ENCODE data around the gene U2AF2. TPM values are rescaled to one million over a fixed set of nuclear protein-coding genes. Genes with fewer than 3 reads are reported as not detected.

The U2AF2 gene
- total and polyA plus RNA-seq, 2 of the 4 experiments (the other 2 are of a cell fraction): 120 to 260 TPM

GRCh38 chr19:55687281-55688201 is 32.7 kb downstream of the U2AF2 start:
- POLR2A ChIA-PET (ENCODE audit: unreplicated experiment): no interaction called here
- peaks cover 63% of the 10 kb centered on the region for H3K36me3 ChIP-seq (ENCODE audit: control insufficient read depth, insufficient read depth, low read length)
- H3K27me3 ChIP-seq (ENCODE audit: control insufficient read depth, insufficient read depth, low read length): no peaks in the 10 kb centered on the region
- no peak overlapping the region for H3K9ac ChIP-seq (ENCODE audit: low read depth, low read length)
- H3K4ac ChIP-seq (ENCODE audit: low read depth, low read length): no peak overlapping the region
- H3K18ac ChIP-seq (ENCODE audit: low read depth, low read length): no peak overlapping the region
- peaks cover 4% of the 10 kb centered on the region; the same call in 1 of the 2 replicates for H3K9me1 ChIP-seq (ENCODE audit: insufficient read depth, low read length)
- H3K4me1 ChIP-seq (ENCODE audit: control insufficient read depth, insufficient read depth, low read length): no peaks in the 10 kb centered on the region
- H3K9me3 ChIP-seq (ENCODE audit: control insufficient read depth, insufficient read depth, low read length): no peaks in the 10 kb centered on the region
- intact Hi-C loops (cut with micrococcal nuclease): no loop called here
- H4K91ac ChIP-seq (ENCODE audit: insufficient read depth, low read depth, low read length): no peak overlapping the region
- no peak overlapping the region for H4K5ac ChIP-seq (ENCODE audit: low read depth, low read length)
- H2BK20ac ChIP-seq (ENCODE audit: low read depth, low read length): no peak overlapping the region
- H3K14ac ChIP-seq (replicated peaks; ENCODE audit: low read depth, low read length): no peak overlapping the region
- no peak for ATAC-seq (ENCODE audit: low read depth)
- H2BK5ac ChIP-seq (ENCODE audit: low read depth, low read length, poor library complexity, severe bottlenecking): no peak overlapping the region
- 95% methylated on average over 8 of the region's 22 CpGs; no CpG with 5 or more reads in 1 of the 2 experiments for WGBS, 2 experiments (ENCODE audit: extremely low coverage in 2 of 2, insufficient read length in 1 of 2)
- dilution Hi-C loops (cut with HindIII; ENCODE audit: low sequenced_read_pairs, unreplicated experiment): no loop called here
- peaks cover 52% of the 10 kb centered on the region for H4K20me1 ChIP-seq (ENCODE audit: insufficient read depth, low read length)
- no peak overlapping the region for H2BK120ac ChIP-seq (ENCODE audit: low read depth, low read length)
- no TSS peak for BruUV-seq (replicated peaks)
- TF ChIP-seq RFX5 (IDR thresholded peaks at IDR 0.05; ENCODE audit: low read depth, low read length): no peak
- no peak for TF ChIP-seq USF2 (IDR thresholded peaks at IDR 0.05; ENCODE audit: low read depth, low read length)
- no peak overlapping the region for H3K56ac ChIP-seq (ENCODE audit: extremely low read depth, insufficient read depth, low read length)
- H2AFZ ChIP-seq (replicated peaks; ENCODE audit: low read length, poor library complexity): no peak overlapping the region
- no peak for DNase-seq
- H4K8ac ChIP-seq (ENCODE audit: low read depth in 2 of 2, low read length in 2 of 2): no peak overlapping the region
- H3K4me3 ChIP-seq (ENCODE audit: insufficient read depth, low read depth, low read length): no peak overlapping the region
- in situ Hi-C loops (cut with MboI; ENCODE audit: low sequenced_read_pairs): loop anchor here (25.0 kb wide), 1 partner anchor 450 kb away; the partner anchor contains the start of gene ZNF444
- H3K23ac ChIP-seq (ENCODE audit: low read depth, low read length): no peak overlapping the region
- H3K4me2 ChIP-seq (ENCODE audit: low read depth, low read length): no peak overlapping the region
- H3K79me1 ChIP-seq (ENCODE audit: low read depth in 1 of 2, low read length in 2 of 2): peaks cover 17 to 40% of the 10 kb centered on the region in 2 experiments
- H2BK15ac ChIP-seq (ENCODE audit: low read depth, low read length): no peak overlapping the region
- H3K27ac ChIP-seq (ENCODE audit: insufficient read depth, low read length): no peak overlapping the region
- CTCF ChIA-PET: no interaction called here
- no peak overlapping the region for H2AK9ac ChIP-seq (replicated peaks; ENCODE audit: low read depth, low read length, poor library complexity)
- H2AK5ac ChIP-seq (ENCODE audit: low read depth, low read length): no peak overlapping the region
